ENCODE data around the gene TMEM61.

Gene TMEM61

GRCh38 chr1:54985556-54985955 is 5.1 kb downstream of the TMEM61 start:
- DNase-seq (ENCODE audit: low read depth in 2 of 2), result no peak

GRCh38 chr1:54986025-54986424 is 5.6 kb downstream of the TMEM61 start:
- no peak for DNase-seq (ENCODE audit: low read depth in 2 of 2)

- no peak for DNase-seq (ENCODE audit: low read depth in 2 of 2)
Measured at GRCh38 chr1:54986533-54986932, 6.1 kb downstream of the TMEM61 start.

- no peak for DNase-seq (ENCODE audit: low read depth in 2 of 2)
Measured at GRCh38 chr1:54987427-54987826, 7.0 kb downstream of the TMEM61 start.

GRCh38 chr1:54987919-54988705 is 7.7 kb downstream of the TMEM61 start:
- DNase-seq (ENCODE audit: low read depth in 2 of 2), result no peak

GRCh38 chr1:54988975-54989374 is 8.5 kb downstream of the TMEM61 start:
- DNase-seq (ENCODE audit: low read depth in 2 of 2), result no peak

GRCh38 chr1:54989473-54989872 is 9.0 kb downstream of the TMEM61 start:
- no peak for DNase-seq (ENCODE audit: low read depth in 2 of 2)

GRCh38 chr1:54989968-54990810 is 9.8 kb downstream of the TMEM61 start:
- no peak for DNase-seq (ENCODE audit: low read depth in 2 of 2)

GRCh38 chr1:54990916-54991315 is 10.5 kb downstream of the TMEM61 start:
- DNase-seq (ENCODE audit: low read depth in 2 of 2), result no peak

GRCh38 chr1:54991939-54992338 is 11.5 kb downstream of the TMEM61 start:
- no peak for DNase-seq (ENCODE audit: low read depth in 2 of 2)

- DNase-seq (ENCODE audit: low read depth in 2 of 2), result no peak
Measured at GRCh38 chr1:54993140-54993539, 12.7 kb downstream of the TMEM61 start.

GRCh38 chr1:54994355-54994990 is 14.0 kb downstream of the TMEM61 start:
- DNase-seq (ENCODE audit: low read depth in 2 of 2), result no peak

GRCh38 chr1:54995013-54995760 is 14.8 kb downstream of the TMEM61 start:
- DNase-seq (ENCODE audit: low read depth in 2 of 2), result no peak

- no peak for DNase-seq (ENCODE audit: low read depth in 2 of 2)
Measured at GRCh38 chr1:54995835-54996234, 15.4 kb downstream of the TMEM61 start.

- DNase-seq (ENCODE audit: low read depth in 2 of 2), result peak; percentile 62 to 79
Measured at GRCh38 chr1:54996359-54996868, 16.0 kb downstream of the TMEM61 start.

GRCh38 chr1:54996869-54997710 is 16.7 kb downstream of the TMEM61 start:
- DNase-seq (ENCODE audit: low read depth in 2 of 2), result no peak

GRCh38 chr1:54997711-54997986 is 17.2 kb downstream of the TMEM61 start:
- no peak for DNase-seq (ENCODE audit: low read depth in 2 of 2)

GRCh38 chr1:54998100-54998499 is 17.7 kb downstream of the TMEM61 start:
- DNase-seq (ENCODE audit: low read depth in 2 of 2), result no peak

- no peak for DNase-seq (ENCODE audit: low read depth in 2 of 2)
Measured at GRCh38 chr1:54998677-54999076, 18.2 kb downstream of the TMEM61 start, which contains the start of gene BSND. TSS of gene BSND (plus strand) at chr1:54998933. CDS start at chr1:54999187, 254 bp downstream.
